EH (cell line): ENCODE data around the gene PLOD2.
"Not testable (repeated sequence)": the region's sequence is repeated elsewhere in the genome, so short reads cannot be mapped to it uniquely, and the experiment has no call there.

Experiments used
- DNase-seq: peaks from one replicate; pipeline ENCODE4 v3.0.0-alpha.2; 2015; ENCODE audit warnings: low read depth

Gene PLOD2

DNA sequence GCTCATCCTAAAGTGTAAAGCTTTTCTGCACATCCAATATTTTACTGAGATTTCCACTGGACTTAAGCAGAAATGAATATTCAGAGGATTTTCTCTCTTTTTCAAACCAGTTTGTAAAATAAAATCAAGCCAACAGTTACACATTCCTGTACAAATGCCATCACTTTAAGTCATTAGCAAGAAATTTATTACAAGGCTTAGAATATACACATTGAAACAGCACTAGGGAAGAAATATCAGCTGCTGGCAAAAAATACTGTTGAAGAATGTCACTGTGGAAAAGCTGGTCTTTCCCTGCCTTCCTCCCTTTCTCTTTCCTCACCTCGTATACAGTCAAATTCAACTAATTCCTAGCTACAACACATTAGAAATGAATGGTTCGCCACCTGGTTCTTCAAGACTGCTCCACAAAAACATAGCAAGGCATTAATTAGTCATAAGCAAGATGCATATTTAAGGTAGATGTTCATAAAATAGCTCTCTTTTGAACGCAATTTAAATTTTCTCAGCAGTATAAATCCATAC is 21.3 kb downstream of the PLOD2 start:
- DNase-seq: peak; percentile 54

GRCh38 chr3:146138902-146139301 is 22.1 kb downstream of the PLOD2 start:
- DNase-seq: no peak

- DNase-seq: no peak
Measured at GRCh38 chr3:146136647-146137046, 24.3 kb downstream of the PLOD2 start.

GRCh38 chr3:146134348-146135117 is 26.5 kb downstream of the PLOD2 start:
- no peak for DNase-seq

DNA sequence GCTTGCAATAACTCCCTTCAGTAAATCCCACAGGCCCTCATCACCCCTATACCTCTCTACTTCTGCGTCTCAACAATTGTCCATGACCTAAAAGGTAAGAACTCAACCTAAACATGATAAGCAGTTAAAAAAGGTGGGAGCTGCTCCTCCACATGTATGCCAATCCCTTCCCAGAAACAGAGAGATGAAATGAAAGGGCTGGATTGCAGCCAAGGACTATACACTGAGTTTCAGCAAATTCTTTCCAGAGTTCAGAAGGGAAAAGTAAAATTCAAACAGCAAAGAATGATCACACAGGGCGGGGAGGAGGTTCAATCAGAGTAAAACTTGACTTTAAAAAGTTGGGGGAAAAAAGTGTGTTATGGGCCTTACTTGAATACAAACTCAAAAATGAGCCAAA is 27.5 kb downstream of the PLOD2 start:
- DNase-seq: peak; percentile 46

DNA sequence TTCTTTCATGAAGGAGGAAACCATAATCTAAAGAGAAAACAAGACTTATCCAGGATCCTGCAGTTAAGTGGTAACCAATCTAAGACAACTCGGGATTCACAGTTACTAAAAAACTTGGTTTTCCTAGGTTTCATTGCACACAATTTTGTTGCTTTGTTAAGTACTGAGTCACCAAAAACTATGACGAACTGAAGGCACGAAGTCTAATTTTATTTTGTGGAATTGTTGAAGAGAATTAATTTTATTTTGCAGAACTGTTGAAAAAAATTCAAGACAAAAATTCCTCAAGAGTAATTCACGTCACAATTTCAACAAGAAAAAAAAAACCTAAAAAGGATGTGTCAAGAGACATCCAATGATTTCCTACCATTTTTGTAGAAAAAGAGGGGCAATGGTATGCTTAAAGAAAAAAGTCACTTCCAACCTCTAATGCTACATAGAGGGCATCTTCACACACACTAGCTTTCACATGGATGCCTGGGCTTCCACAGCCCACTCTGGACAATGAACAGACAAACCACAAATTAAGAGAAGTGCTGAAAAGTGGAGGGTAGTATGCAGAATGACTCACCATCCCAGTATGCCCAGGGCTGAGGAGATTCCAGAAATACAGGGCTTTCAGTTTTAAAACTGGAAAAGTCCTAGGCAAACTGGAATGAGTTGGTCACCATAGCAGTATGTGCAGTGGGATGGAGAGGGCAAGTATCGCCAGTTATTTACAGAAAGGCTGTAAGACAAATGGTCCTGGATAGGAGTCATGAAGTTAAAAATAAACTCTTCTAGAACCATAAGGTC is 29.2 kb downstream of the PLOD2 start:
- DNase-seq: peak; percentile 98

GRCh38 chr3:146130881-146131371 is 30.1 kb downstream of the PLOD2 start:
- peak; percentile 55 for DNase-seq

DNA sequence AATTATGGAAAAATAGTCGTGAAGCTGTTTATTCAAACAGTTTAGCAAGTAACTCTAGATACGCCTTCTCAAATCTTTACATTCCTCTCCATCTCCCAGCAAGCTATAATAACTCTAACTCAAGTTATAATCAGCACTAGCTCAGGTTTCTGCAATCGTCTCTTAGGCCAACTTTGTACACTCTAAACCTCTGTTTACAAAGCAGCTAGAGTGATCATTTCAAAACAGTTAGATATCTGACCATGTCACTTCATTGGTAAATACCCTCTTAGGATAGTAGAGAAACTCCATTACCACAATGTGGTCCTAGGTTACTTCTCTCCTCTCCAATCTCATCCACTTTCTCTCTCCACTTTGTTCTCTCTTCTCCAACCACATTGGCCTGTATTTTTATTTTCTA is 31.2 kb downstream of the PLOD2 start:
- DNase-seq: no peak

GRCh38 chr3:146128939-146129338 is 32.0 kb downstream of the PLOD2 start:
- peak; percentile 26 for DNase-seq

DNA sequence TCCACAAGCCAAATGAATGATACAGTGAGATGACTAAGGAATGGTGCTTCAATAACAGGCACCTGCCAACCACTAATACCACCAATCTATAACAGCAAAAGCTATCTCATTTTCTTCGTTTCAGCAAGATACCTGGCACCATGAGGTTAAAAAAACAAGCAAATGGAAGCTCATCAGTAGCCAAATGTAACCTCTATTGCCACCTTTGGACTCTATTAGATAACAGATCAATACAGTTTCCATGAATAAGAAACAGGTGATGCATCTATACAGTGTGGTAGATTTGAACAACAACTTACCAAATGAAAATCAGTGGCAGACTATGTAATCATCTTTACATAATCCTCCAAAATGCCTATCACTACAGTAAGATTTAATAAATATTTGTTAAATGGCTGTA is 32.8 kb downstream of the PLOD2 start:
- DNase-seq: no peak

DNA sequence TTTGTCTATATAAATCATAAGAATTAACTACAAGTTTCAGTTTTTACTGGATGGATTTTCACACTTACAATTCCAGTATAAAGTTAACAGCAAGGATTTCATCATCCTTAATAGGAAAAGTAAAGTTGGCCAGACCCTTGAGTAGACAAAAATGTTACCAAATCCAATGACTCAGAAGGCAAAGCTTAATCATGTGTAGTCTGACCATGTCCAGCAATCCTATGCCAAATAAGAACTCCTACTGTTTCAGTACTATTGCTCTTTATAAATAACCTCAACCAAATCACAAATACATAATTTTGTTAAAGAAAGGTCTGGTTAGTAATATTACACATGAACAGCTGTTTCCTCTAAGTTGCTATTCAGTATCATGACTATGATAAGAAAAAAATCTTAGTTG is 35.0 kb downstream of the PLOD2 start:
- DNase-seq: peak; percentile 91

DNA sequence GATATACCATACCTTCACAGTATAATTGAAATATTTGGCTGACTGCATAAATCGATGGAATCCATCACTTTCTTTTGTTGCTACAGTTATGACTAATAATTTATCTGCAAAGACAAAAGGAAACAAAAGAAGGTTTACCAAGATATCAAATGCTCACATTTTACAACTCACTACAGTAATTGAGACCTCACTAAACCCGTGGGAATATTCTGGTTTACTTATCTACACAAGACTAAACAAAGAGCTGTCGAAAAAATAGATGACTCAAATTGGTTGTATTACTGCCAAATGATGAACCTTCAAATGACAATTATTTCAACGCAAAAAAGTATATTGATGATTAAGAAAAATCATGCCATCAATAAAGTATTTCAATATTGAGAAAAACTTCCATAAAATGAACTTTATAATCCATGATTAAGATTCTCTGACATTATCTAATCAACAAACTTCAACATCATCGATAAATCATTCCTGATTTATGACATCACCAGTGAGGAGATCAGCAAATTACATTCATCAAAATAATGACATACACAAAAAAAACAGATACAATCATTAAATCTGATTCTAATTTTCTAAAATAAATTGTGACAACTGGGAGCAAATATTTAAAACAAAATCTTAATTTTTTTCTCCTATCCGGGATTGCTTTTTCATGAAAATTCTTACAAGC is 36.7 kb downstream of the PLOD2 start:
- DNase-seq: no peak

DNA sequence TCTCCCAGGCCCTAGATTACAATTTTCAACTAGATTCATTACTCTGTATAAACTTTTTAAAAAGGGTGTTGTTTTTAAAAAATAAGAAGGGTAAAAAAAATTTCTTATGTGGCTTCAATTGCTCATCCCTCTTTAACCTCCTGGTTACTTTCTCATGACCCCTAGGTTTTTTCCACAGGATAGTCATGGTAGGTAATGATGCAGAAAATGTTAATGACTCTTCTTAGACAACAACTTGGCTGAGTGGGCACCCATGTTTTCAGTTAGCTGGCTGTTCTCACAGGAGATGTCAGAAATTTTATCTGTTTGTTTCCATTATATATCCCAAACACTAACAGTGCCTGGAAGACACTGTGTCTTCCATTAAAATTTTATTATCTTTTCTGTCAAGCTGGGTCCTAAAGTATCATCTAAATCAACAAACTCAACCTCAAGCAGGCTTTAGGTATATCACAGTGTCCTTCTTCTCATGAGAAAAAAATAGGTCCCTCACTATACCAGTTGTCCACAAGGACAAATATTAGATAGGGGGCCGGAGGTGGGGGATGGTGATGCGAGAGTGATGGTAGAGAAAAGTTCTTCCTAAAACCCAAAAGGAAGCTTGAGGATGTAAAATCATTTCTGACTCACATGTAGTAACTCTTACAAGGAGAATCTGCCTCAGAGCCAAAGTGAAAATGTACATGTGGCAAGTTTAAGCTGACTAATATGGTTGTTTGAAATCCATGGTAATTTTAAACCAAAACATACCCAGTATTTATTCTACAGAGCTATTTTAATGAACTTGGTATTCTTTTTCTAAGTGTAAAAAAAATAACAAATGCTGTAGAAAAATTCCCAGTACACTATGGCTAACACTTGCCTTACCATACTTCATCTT is 43.3 kb downstream of the PLOD2 start:
- DNase-seq: peak; percentile 93

GRCh38 chr3:146115619-146116018 is 45.4 kb downstream of the PLOD2 start:
- peak; percentile 35 for DNase-seq

DNA sequence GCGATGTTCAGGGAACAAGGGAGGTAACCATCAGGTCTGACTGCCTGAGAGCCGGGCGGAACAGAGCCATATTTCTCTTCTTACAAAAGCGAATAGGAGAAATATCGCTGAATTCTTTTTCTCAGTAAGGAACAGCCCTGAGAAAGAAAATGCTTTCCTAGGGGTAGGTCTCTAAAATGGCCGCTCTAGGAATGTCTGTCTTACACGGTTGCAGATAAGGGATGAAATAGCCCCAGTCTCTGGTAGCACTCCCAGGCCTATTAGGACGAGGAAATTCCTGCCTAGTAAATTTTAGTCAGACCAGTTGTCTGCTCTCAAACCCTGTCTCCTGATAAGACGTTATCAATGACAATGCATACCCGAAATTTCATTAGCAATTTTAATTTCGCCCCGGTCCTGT is 47.2 kb downstream of the PLOD2 start:
- DNase-seq: not testable (repeated sequence)

GRCh38 chr3:146111337-146111736 is 49.6 kb downstream of the PLOD2 start:
- no peak for DNase-seq

- peak; percentile 8 for DNase-seq
Measured at GRCh38 chr3:146110161-146110560, 50.8 kb downstream of the PLOD2 start.

DNA sequence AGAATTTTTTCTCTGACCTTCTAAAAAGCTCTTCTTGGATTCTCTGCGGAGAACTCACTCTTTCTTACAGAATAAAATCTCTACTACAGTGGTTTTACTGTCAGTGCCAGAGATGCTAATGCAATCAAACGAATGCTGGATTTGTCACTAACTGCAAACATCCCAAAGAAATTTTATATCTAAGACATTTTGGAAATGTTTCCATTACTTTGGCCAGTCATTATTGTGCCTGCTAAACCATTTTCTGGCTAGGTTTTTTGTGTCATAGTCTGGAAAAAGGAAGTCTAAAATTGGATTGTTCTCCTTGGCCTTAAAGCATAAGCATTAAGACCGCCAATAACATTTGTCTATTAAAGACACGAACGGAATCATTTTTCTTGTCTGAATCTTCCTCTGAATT is 54.0 kb downstream of the PLOD2 start:
- no peak for DNase-seq

DNA sequence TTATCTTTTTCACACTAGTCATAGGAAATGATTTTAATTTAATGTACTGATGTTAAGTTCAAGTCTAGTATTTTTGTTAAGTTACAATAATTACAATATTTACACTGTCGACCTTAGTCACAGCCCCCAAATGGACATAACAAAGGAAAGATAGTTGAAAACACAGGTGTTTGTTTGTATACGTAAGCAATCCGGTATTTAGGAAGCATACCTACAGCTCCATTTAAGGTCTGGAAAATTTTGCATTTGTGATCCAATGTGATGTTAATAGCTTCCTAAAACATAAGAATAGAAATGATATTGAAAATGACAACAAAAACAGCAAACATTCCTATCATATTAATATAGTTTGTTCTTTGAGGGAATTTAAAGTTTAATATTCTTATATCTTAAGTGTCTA is 56.9 kb downstream of the PLOD2 start:
- no peak for DNase-seq

- no peak for DNase-seq
Measured at GRCh38 chr3:146102885-146103284, 58.1 kb downstream of the PLOD2 start.

GRCh38 chr3:146101538-146101937 is 59.4 kb downstream of the PLOD2 start:
- no peak for DNase-seq
